Fibroblast of mammary gland (primary cell): ENCODE results near the gene PRADC1.

Experiments used
- DNase-seq: peaks from one replicate; pipeline ENCODE4 v3.0.0-alpha.2; 2010; ENCODE audit warnings: low read depth
- H3K4me3 ChIP-seq: 2 replicates; pipeline ENCODE4 v1.5.1; 2011; ENCODE audit warnings: low read depth, mild to moderate bottlenecking, low read length, moderate library complexity; ENCODE audit not compliant: control insufficient read depth
- CTCF ChIP-seq: conservative IDR thresholded peaks from 2 replicates; pipeline ENCODE4 v1.5.1; 2011; ENCODE audit warnings: low read depth, low read length, inconsistent platforms; ENCODE audit not compliant: control insufficient read depth, insufficient read depth

The PRADC1 gene

GRCh38 chr2:73214120-73215035 is 18.7 kb downstream of the PRADC1 start, which contains the start of gene SMYD5:
SMYD5 (plus strand) TSS chr2:73214245; CDS start chr2:73214267, 22 bp downstream.
- DNase-seq = peak; percentile 81
- TF ChIP-seq CTCF = no peak
- peak within 1 kb of the TSS; percentile 88 for H3K4me3 ChIP-seq

GRCh38 chr2:73212448-73213176 is 20.4 kb downstream of the PRADC1 start:
- no peak overlapping the region for H3K4me3 ChIP-seq

GRCh38 chr2:73212098-73212447 is 21.0 kb downstream of the PRADC1 start:
- no peak overlapping the region for H3K4me3 ChIP-seq
- TF ChIP-seq CTCF = no peak
- DNase-seq = no peak

More at GRCh38 chr2:73212448-73213176, 20.4 kb downstream of the PRADC1 start:
- TF ChIP-seq CTCF = peak; percentile 93
- peak; percentile 80 for DNase-seq

- no peak for TF ChIP-seq CTCF
- H3K4me3 ChIP-seq = no peak overlapping the region
- no peak for DNase-seq
Measured at GRCh38 chr2:73210696-73211095, 22.3 kb downstream of the PRADC1 start.

- TF ChIP-seq CTCF = no peak
- no peak for DNase-seq
- H3K4me3 ChIP-seq = no peak overlapping the region
Measured at GRCh38 chr2:73210019-73210418, 23.0 kb downstream of the PRADC1 start.

- TF ChIP-seq CTCF = no peak
Measured at GRCh38 chr2:73208258-73208657, 24.8 kb downstream of the PRADC1 start.

More at GRCh38 chr2:73208258-73208657, 24.8 kb downstream of the PRADC1 start:
- DNase-seq = no peak
- H3K4me3 ChIP-seq = no peak overlapping the region
